Measurements from ENCODE around the gene CSRNP3.

CSRNP3 gene

DNA sequence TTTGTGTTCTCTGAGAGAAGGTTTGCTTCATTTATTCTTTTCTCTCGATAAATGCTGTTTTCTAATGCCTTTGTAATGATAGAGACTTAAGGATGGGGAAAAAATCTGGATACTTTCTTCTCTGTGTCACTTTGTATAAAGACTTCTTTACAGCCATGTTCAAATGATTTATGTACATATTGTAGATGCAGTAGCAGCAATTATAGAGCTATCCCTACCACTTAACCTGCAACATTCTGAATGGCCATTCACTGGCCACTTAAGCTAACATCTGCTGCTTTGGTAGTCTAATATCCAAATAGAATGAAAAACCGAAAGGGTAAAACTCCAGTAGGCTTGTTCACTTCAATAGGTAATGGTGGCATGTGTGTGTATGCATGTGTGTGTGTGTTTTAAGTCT is 97.8 kb downstream of the CSRNP3 start:
- no peaks in the 10 kb centered on the region for H3F3A ChIP-seq (ENCODE audit: low read depth)
- H3K4me3 ChIP-seq (ENCODE audit: low read length, poor library complexity, severe bottlenecking), result no peak overlapping the region
- H3K4me2 ChIP-seq (ENCODE audit: low read depth, low read length, poor library complexity, severe bottlenecking), result no peak overlapping the region
- H2AFZ ChIP-seq (ENCODE audit: low read length), result no peak overlapping the region
- H3K79me2 ChIP-seq (ENCODE audit: insufficient read depth, low read length), result no peaks in the 10 kb centered on the region
- peaks cover 18% of the 10 kb centered on the region for H3K4me1 ChIP-seq (ENCODE audit: insufficient read depth, low read length, poor library complexity, severe bottlenecking)
- no peaks in the 10 kb centered on the region for H3K27me3 ChIP-seq (ENCODE audit: insufficient read depth, low read length, poor library complexity, severe bottlenecking)
- no peaks in the 10 kb centered on the region for H3K36me3 ChIP-seq (ENCODE audit: insufficient read depth, low read length)
- H3K9me3 ChIP-seq (ENCODE audit: insufficient read depth, low read depth, low read length), result no peaks in the 10 kb centered on the region
- H3K9me2 ChIP-seq (replicated peaks; ENCODE audit: low read depth, low read length), result no peaks in the 10 kb centered on the region
- TF ChIP-seq, protein P1, sequence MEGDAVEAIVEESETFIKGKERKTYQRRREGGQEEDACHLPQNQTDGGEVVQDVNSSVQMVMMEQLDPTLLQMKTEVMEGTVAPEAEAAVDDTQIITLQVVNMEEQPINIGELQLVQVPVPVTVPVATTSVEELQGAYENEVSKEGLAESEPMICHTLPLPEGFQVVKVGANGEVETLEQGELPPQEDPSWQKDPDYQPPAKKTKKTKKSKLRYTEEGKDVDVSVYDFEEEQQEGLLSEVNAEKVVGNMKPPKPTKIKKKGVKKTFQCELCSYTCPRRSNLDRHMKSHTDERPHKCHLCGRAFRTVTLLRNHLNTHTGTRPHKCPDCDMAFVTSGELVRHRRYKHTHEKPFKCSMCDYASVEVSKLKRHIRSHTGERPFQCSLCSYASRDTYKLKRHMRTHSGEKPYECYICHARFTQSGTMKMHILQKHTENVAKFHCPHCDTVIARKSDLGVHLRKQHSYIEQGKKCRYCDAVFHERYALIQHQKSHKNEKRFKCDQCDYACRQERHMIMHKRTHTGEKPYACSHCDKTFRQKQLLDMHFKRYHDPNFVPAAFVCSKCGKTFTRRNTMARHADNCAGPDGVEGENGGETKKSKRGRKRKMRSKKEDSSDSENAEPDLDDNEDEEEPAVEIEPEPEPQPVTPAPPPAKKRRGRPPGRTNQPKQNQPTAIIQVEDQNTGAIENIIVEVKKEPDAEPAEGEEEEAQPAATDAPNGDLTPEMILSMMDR (conservative IDR thresholded peaks at IDR 0.05; ENCODE audit: low read length), result no peak
- TF ChIP-seq EZH2phosphoT487 (IDR thresholded peaks at IDR 0.05; ENCODE audit: borderline replicate concordance), result no peak
- no peaks in the 10 kb centered on the region for H4K20me1 ChIP-seq (ENCODE audit: insufficient read depth, low read length, poor library complexity, severe bottlenecking)
- no peak overlapping the region for H3K9ac ChIP-seq (ENCODE audit: low read depth, low read length, poor library complexity, severe bottlenecking)

DNA sequence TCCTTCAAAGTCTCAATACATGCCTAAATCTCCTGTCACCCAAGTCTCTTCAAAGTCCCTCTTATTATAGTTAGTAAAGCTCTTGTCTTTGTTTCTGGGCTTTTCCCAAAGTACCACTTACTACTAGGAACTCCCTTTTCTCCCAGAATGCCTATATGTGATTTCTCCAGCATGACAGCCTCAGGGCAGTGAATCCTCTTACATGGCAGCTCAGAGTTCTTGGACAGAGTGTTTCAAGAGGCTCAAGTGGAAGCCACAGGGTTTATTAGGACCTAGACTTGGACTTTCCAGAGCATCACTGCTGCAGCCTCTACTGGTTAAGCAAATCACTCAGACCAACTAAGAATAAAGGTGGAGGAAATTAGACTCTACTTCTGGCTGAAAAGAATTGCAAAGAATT is 98.9 kb downstream of the CSRNP3 start:
- no peaks in the 10 kb centered on the region for H3K36me3 ChIP-seq (ENCODE audit: insufficient read depth, low read length)
- no peaks in the 10 kb centered on the region for H3K9me2 ChIP-seq (replicated peaks; ENCODE audit: low read depth, low read length)
- TF ChIP-seq, protein P1 (conservative IDR thresholded peaks at IDR 0.05; ENCODE audit: low read length), result no peak
- no peak for TF ChIP-seq EZH2phosphoT487 (IDR thresholded peaks at IDR 0.05; ENCODE audit: borderline replicate concordance)
- peak overlapping the region; percentile 76; the same call in 1 of the 2 replicates for H2AFZ ChIP-seq (ENCODE audit: low read length)
- H4K20me1 ChIP-seq (ENCODE audit: insufficient read depth, low read length, poor library complexity, severe bottlenecking), result no peaks in the 10 kb centered on the region
- no peaks in the 10 kb centered on the region for H3K27me3 ChIP-seq (ENCODE audit: insufficient read depth, low read length, poor library complexity, severe bottlenecking)
- H3K4me1 ChIP-seq (ENCODE audit: insufficient read depth, low read length, poor library complexity, severe bottlenecking), result peaks cover 10% of the 10 kb centered on the region
- no peak overlapping the region for H3K9ac ChIP-seq (ENCODE audit: low read depth, low read length, poor library complexity, severe bottlenecking)
- H3F3A ChIP-seq (ENCODE audit: low read depth), result no peaks in the 10 kb centered on the region
- no peak overlapping the region for H3K4me3 ChIP-seq (ENCODE audit: low read length, poor library complexity, severe bottlenecking)
- H3K9me3 ChIP-seq (ENCODE audit: insufficient read depth, low read depth, low read length), result no peaks in the 10 kb centered on the region
- H3K79me2 ChIP-seq (ENCODE audit: insufficient read depth, low read length), result no peaks in the 10 kb centered on the region
- H3K4me2 ChIP-seq (ENCODE audit: low read depth, low read length, poor library complexity, severe bottlenecking), result no peak overlapping the region

DNA sequence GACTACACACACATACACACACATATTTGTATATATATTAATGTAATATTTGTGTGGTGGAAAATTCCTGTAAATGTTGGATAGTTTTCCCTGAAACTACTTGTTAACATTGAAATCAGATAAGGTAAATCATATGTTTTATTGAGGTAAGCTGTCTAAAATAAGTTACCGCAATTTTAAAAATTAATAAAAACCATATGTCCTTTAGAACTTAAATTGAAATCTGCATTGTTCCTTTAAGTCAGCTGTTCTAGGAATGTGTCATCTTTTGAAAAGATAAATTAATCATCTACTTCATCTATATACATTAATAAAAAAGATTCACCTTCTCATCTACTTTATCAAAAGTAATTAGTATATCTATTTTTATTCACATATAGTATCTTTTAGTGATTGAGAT is 102.0 kb downstream of the CSRNP3 start:
- Histone ChIP-seq H3K9ac (ENCODE audit: low read depth, low read length, poor library complexity, severe bottlenecking) (no peak overlapping the region), H4K20me1 (ENCODE audit: insufficient read depth, low read length, poor library complexity, severe bottlenecking) (no peaks in the 10 kb centered on the region), H3K36me3 (ENCODE audit: insufficient read depth, low read length) (no peaks in the 10 kb centered on the region), H3K4me2 (ENCODE audit: low read depth, low read length, poor library complexity, severe bottlenecking) (no peak overlapping the region), H3K9me3 (ENCODE audit: insufficient read depth, low read depth, low read length) (no peaks in the 10 kb centered on the region), H2AFZ (ENCODE audit: low read length) (no peak overlapping the region), H3K79me2 (ENCODE audit: insufficient read depth, low read length) (no peaks in the 10 kb centered on the region), H3K4me1 (ENCODE audit: insufficient read depth, low read length, poor library complexity, severe bottlenecking) (peaks cover 6% of the 10 kb centered on the region), H3K4me3 (ENCODE audit: low read length, poor library complexity, severe bottlenecking) (no peak overlapping the region), H3F3A (ENCODE audit: low read depth) (no peaks in the 10 kb centered on the region), H3K27me3 (ENCODE audit: insufficient read depth, low read length, poor library complexity, severe bottlenecking) (no peaks in the 10 kb centered on the region), H3K9me2 (replicated peaks; ENCODE audit: low read depth, low read length) (no peaks in the 10 kb centered on the region)
- TF ChIP-seq EZH2phosphoT487 (IDR thresholded peaks at IDR 0.05; ENCODE audit: borderline replicate concordance), result no peak
- TF ChIP-seq, protein P1 (conservative IDR thresholded peaks at IDR 0.05; ENCODE audit: low read length), result no peak

Data from Loucy (cell line).